Gastroesophageal sphincter (tissue), 4 donors: Measurements from ENCODE around the gene PURA. TPM values are rescaled to one million over a fixed set of nuclear protein-coding genes. Genes with fewer than 3 reads are reported as not detected.

Source experiments
- ATAC-seq: fragments of 150-250 bp; one replicate; pipeline ENCODE4 v1.9.1; 2016; ENCODE audit warnings: mild to moderate bottlenecking, moderate library complexity
- H3K27ac ChIP-seq, 4 donors: fragments of 200-600 bp; sonication (generic) in 3 of 4; 1 replicate in 3 of 4; 2 replicates in 1 of 4; pipeline ENCODE4 v1.5.1; 2016 to 2019
- H3K27me3 ChIP-seq: fragments of 200-600 bp; sonication (generic); one replicate; pipeline ENCODE4 v1.5.1; 2019
- H3K36me3 ChIP-seq, 2 donors: fragments of 200-600 bp; sonication (generic); one replicate each; pipeline ENCODE4 v1.5.1; 2019; ENCODE audit warnings: control low read depth in 1 of 2
- H3K4me1 ChIP-seq, 3 donors: fragments of 200-600 bp; sonication (generic); 1 replicate in 2 of 3; 2 replicates in 1 of 3; pipeline ENCODE4 v1.5.1; 2016 to 2019; ENCODE audit warnings: control low read depth in 2 of 3
- H3K4me3 ChIP-seq, 2 donors: fragments of 200-600 bp; sonication (generic); one replicate each; pipeline ENCODE4 v1.5.1; 2019; ENCODE audit warnings: mild to moderate bottlenecking in 1 of 2, moderate library complexity in 1 of 2
- H3K9me3 ChIP-seq, 3 donors: fragments of 200-600 bp; sonication (generic); one replicate each; pipeline ENCODE4 v1.5.1; 2017 to 2019; ENCODE audit warnings: control low read depth in 2 of 3
- CTCF ChIP-seq, 4 experiments: fragments of 200-600 bp in 2 of 4; fragments of 450-650 bp in 2 of 4; sonication (generic) in 1 of 4; IDR thresholded peaks; one replicate each; pipeline ENCODE4 v1.5.1; 2017 to 2019; ENCODE audit warnings: antibody characterized with exemption in 4 of 4, mild to moderate bottlenecking in 2 of 4, moderate library complexity in 2 of 4
- EP300 ChIP-seq: sonication (generic); formaldehyde crosslinking; IDR thresholded peaks from one replicate; pipeline ENCODE4 v1.6.1; 2017; ENCODE audit warnings: antibody characterized with exemption, mild to moderate bottlenecking
- POLR2A ChIP-seq, 2 donors: fragments of 450-650 bp; IDR thresholded peaks; one replicate each; pipeline ENCODE4 v1.6.1; 2017; ENCODE audit warnings: antibody characterized with exemption in 2 of 2, mild to moderate bottlenecking in 2 of 2, moderate library complexity in 1 of 2
- POLR2AphosphoS5 ChIP-seq: sonication (generic); formaldehyde crosslinking; IDR thresholded peaks from one replicate; pipeline ENCODE4 v1.6.1; 2017; ENCODE audit warnings: antibody characterized with exemption
- WGBS, 2 donors: methylation state at CpG; one replicate each; pipeline ENCODE4 v1.1.5; 2018; ENCODE audit warnings: low coverage in 1 of 2; 5-methylcytosine and 5-hydroxymethylcytosine counted together
- total RNA-seq, 4 donors: library from RNA; depleted of rRNA; stranded (reverse); fragments of >200 nt; gene quantifications; one replicate each; pipeline ENCODE4 v1.1.0, GENCODE V29; 2016

PURA gene
- total RNA-seq, 4 donors from 2014 or later: 38.0 to 61.0 (median 49.1) TPM

GRCh38 chr5:140172483-140172882, 58.6 kb downstream of the PURA start:
- TF ChIP-seq POLR2AphosphoS5 (no peak), CTCF (IDR thresholded peaks at IDR 0.05) (no peak), POLR2A (IDR thresholded peaks at IDR 0.05) (no peak), EP300 (no peak)
- 79 to 84% methylated on average over 2 of the region's 2 CpGs for WGBS, 2 donors
- no peaks in the 10 kb centered on the region for H3K9me3 ChIP-seq

GRCh38 chr5:140174014-140174413, 60.1 kb downstream of the PURA start:
- H3K4me3 ChIP-seq: no peak overlapping the region
- TF ChIP-seq CTCF (IDR thresholded peaks at IDR 0.05): no peak
- no peak for TF ChIP-seq EP300
- no peak for TF ChIP-seq POLR2A (IDR thresholded peaks at IDR 0.05)
- no peak for TF ChIP-seq POLR2AphosphoS5
- peaks cover 4 to 43% (median 16%) of the 10 kb centered on the region in 3 donors for H3K4me1 ChIP-seq
- H3K36me3 ChIP-seq: no peaks in the 10 kb centered on the region
- H3K9me3 ChIP-seq: no peaks in the 10 kb centered on the region
- ATAC-seq: no peak
- no peaks in the 10 kb centered on the region for H3K27me3 ChIP-seq
- 89% methylated on average over 2 of the region's 2 CpGs for WGBS, 2 donors
- peak overlapping the region in 2 of 4 donors; percentile 97 to 100 for H3K27ac ChIP-seq

More at GRCh38 chr5:140172483-140172882, 58.6 kb downstream of the PURA start:
- H3K27ac ChIP-seq: no peak overlapping the region
- H3K27me3 ChIP-seq: no peaks in the 10 kb centered on the region
- H3K4me3 ChIP-seq: no peak overlapping the region
- peaks cover 0 to 14% of the 10 kb centered on the region in 2 donors for H3K36me3 ChIP-seq
- no peak for ATAC-seq
- peaks cover 4 to 27% (median 15%) of the 10 kb centered on the region in 3 donors for H3K4me1 ChIP-seq

DNA sequence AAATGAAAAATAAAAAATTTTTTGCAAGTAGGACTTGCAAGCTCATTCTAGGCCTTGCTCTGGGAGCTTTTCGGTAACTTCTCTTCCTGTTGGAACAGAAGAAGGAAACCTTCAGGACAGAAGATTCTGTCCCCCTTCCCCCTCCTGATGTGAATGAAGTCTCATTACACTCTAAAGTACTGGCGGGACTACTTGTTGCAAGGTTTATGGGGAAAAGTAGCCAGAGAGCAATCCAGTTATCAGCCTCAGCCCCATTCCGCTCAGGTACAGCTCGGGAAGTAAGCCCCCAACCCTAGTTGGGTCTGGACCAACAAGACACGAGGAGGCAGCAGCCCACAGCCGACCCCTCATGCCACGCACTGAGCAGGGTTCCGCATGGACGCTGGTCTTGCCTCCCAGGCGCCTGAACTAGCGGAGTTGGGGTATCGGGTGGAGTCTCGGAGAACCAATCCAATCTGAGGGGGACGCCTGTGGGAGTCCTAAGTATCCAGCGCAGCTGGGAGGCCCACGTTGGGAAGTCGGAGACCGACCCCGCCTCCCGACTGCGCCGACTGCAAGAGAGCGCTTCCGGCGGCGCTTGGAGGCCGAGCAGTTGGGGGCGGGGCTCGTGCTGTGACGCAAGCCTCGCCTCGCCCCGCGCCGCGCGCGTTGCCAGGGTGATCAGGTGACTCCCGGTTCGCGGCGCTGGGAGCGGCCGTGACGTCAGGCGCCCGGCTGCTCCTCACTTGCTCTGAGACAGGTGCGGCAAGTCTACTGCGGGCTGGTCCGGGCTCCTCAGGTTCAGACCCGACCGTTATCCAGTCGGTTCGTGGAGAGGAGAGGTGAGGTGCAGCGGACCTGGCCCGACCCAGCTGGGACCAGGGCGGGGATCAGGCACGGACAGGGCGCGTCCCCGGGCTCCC, 60.8 kb downstream of the PURA start, which contains the start of gene CYSTM1:
Gene CYSTM1 (plus strand): TSS at position 724 of the 902 bp plus-strand sequence. CDS start 19,278 bp downstream, outside the sequence.
- peak; percentile 88 for TF ChIP-seq POLR2AphosphoS5
- TF ChIP-seq EP300: no peak
- peak; percentile 78 to 81 for TF ChIP-seq POLR2A (IDR thresholded peaks at IDR 0.05)
- 7 to 29% methylated on average over 1 to 2 of the region's 61 CpGs for WGBS, 2 donors
- peak within 1 kb of the TSS; percentile 80 to 100 for H3K4me3 ChIP-seq
- H3K27me3 ChIP-seq: no peaks in the 10 kb centered on the region
- H3K9me3 ChIP-seq: no peaks in the 10 kb centered on the region
- H3K4me1 ChIP-seq: peaks cover 4 to 50% (median 16%) of the 10 kb centered on the region in 3 donors
- H3K27ac ChIP-seq: peak within 1 kb of the TSS; percentile 91 to 100 (median 96)
- H3K36me3 ChIP-seq: no peaks in the 10 kb centered on the region
- peak; percentile 92 for ATAC-seq

Other genes with a start within 250 kb of the PURA start
- 1 to 10 TPM; 3.2 to 7.6 (median 5.1) TPM for gene NRG2, start 70.8 kb upstream of the PURA start, total RNA-seq
- 10 to 100 TPM; 26.0 to 36.6 (median 28.7) TPM for gene IGIP, start 11.8 kb downstream of the PURA start, total RNA-seq
- gene CYSTM1, start 61.1 kb downstream of the PURA start, total RNA-seq: 100 to 1,000 TPM in 1 of 4 donors, 10 to 100 TPM in 3; 41.6 to 102 (median 62.3) TPM
- gene PFDN1, start 189.0 kb downstream of the PURA start, total RNA-seq: 10 to 100 TPM; 66.1 to 99.7 (median 92.8) TPM
- gene HBEGF, start 232.5 kb downstream of the PURA start, total RNA-seq: 10 to 100 TPM in 1 of 4 donors, 1 to 10 TPM in 3; 4.7 to 17.4 (median 6.6) TPM
- not detected for gene SLC4A9, start 246.1 kb downstream of the PURA start, total RNA-seq